K562 (cell line): ENCODE data around the gene CEACAM7. TPM values are rescaled to one million over a fixed set of nuclear protein-coding genes. Genes with fewer than 3 reads are reported as not detected.

Source experiments
- ATAC-seq: fragments of 200-7000 bp; cut with Tn5 transposase; 3 replicates; pipeline ENCODE4 v1.9.1; 2020; ENCODE audit warnings: moderate library complexity
- BruUV-seq: library from RNA; stranded (reverse); fragments of 400-500 nt; replicated peaks from 2 replicates; lab custom pipeline; 2021; lab: Mats Ljungman, UMichigan
- CTCF ChIA-PET: fragments of 300-600 bp; formaldehyde crosslinking; extraction: SDS; loops from one replicate; lab custom pipeline; 2021; ENCODE audit warnings: low intra/inter-chr PET ratio; lab: Yijun Ruan, JAX
- POLR2A ChIA-PET: fragments of 300-600, 350-650 bp; sonication (Branson Sonifier 250); formaldehyde crosslinking; extraction: SDS; loops from one replicate; lab custom pipeline; 2021; ENCODE audit warnings: antibody characterized with exemption, inconsistent platforms; lab: Yijun Ruan, JAX
- DNase-seq, 4 experiments: peaks; one replicate each; pipeline versions ENCODE4 v3.0.0 to v3.0.0-alpha.2; 2011 to 2018; ENCODE audit warnings: low spot score in 3 of 4, mixed read lengths in 3 of 4; ENCODE audit errors: extremely low read depth in 1 of 4
- FAIRE-seq: peaks from 2 replicates; lab custom pipeline; 2011; peaks lifted over from hg19 to GRCh38; lab: Jason Lieb, UNC
- H2AFZ ChIP-seq: 2 replicates; pipeline ENCODE4 v1.6.0; 2011; ENCODE audit warnings: low read depth, low read length, control low read depth, inconsistent platforms
- H3K27ac ChIP-seq: fragments of 200-600 bp; 3 replicates; pipeline ENCODE4 v1.8.0; 2011; ENCODE audit warnings: low read depth, mild to moderate bottlenecking, control low read depth, inconsistent platforms, low read length, moderate library complexity, mixed read lengths; ENCODE audit errors: extremely low read depth
- H3K27me3 ChIP-seq, 2 experiments: fragments of 300-600 bp in 1 of 2; 2 replicates in 1 of 2; 3 replicates in 1 of 2; pipeline versions ENCODE4 v1.6.0 to v1.8.0; 2011; ENCODE audit warnings: inconsistent platforms in 2 of 2, low read length in 2 of 2, mild to moderate bottlenecking in 1 of 2, mixed read lengths in 1 of 2, moderate library complexity in 1 of 2; ENCODE audit not compliant: control insufficient read depth in 2 of 2, insufficient read depth in 2 of 2
- H3K36me3 ChIP-seq: fragments of 300-600 bp; 3 replicates; pipeline ENCODE4 v1.8.0; 2011; ENCODE audit warnings: mild to moderate bottlenecking, low read length, inconsistent platforms; ENCODE audit not compliant: control insufficient read depth, insufficient read depth
- H3K4me1 ChIP-seq, 2 experiments: fragments of 200-600 bp in 1 of 2; replicated peaks in 1 of 2; 2 replicates in 1 of 2; 3 replicates in 1 of 2; pipeline versions ENCODE4 v1.5.1 to v1.8.0; 2011; ENCODE audit warnings: inconsistent platforms in 2 of 2, low read length in 2 of 2, mild to moderate bottlenecking in 1 of 2, mixed read lengths in 1 of 2, moderate library complexity in 1 of 2; ENCODE audit not compliant: control insufficient read depth in 2 of 2, insufficient read depth in 2 of 2
- H3K4me2 ChIP-seq: 2 replicates; pipeline ENCODE4 v1.6.1; 2011; ENCODE audit warnings: low read length, control low read depth, inconsistent platforms, mixed read lengths; ENCODE audit not compliant: insufficient read depth
- H3K4me3 ChIP-seq: fragments of 200-600 bp; sonication (generic), shearing (Covaris generic); 2 replicates; pipeline ENCODE4 v1.5.1; 2016; ENCODE audit warnings: control low read depth, inconsistent platforms
- H3K79me2 ChIP-seq: fragments of 200-600 bp; 3 replicates; pipeline ENCODE4 v1.8.0; 2011; ENCODE audit warnings: low read length, inconsistent platforms; ENCODE audit not compliant: control insufficient read depth, insufficient read depth
- H3K9ac ChIP-seq, 2 experiments: 2 replicates each; pipeline versions ENCODE4 v1.6.0 to v1.6.1; 2011; ENCODE audit warnings: low read depth in 2 of 2, low read length in 2 of 2, control low read depth in 1 of 2, inconsistent platforms in 1 of 2, mild to moderate bottlenecking in 1 of 2, mixed read lengths in 1 of 2; ENCODE audit not compliant: insufficient read depth in 1 of 2
- H3K9me1 ChIP-seq: one replicate; pipeline ENCODE4 v1.6.0; 2011; ENCODE audit warnings: inconsistent platforms, mild to moderate bottlenecking, low read length, moderate library complexity; ENCODE audit not compliant: control insufficient read depth, insufficient read depth
- H3K9me3 ChIP-seq: replicated peaks from 2 replicates; pipeline ENCODE4 v1.5.1; 2011; ENCODE audit warnings: low read depth, low read length, inconsistent platforms; ENCODE audit not compliant: control insufficient read depth, insufficient read depth
- H4K20me1 ChIP-seq: replicated peaks from 2 replicates; pipeline ENCODE4 v1.6.1; 2011; ENCODE audit warnings: low read length, inconsistent platforms, mixed read lengths; ENCODE audit not compliant: control insufficient read depth, insufficient read depth
- ADNP ChIP-seq: fragments of 200-800 bp; sonication (Bioruptor generic); IDR thresholded peaks from 2 replicates; pipeline ENCODE4 v1.6.1; 2016; ENCODE audit warnings: missing genetic modification characterization, missing compliant biosample characterization
- BRD9 ChIP-seq: fragments of 450-650 bp; IDR thresholded peaks from 2 replicates; pipeline ENCODE4 v1.6.1; 2018; ENCODE audit warnings: low read depth; ENCODE audit not compliant: partially characterized antibody
- CHD1 ChIP-seq: fragments of 200-600 bp; sonication (generic); IDR thresholded peaks from one replicate; pipeline ENCODE4 v1.6.1; 2012; ENCODE audit warnings: mild to moderate bottlenecking, moderate library complexity, low read length, inconsistent platforms
- DNMT1 ChIP-seq: fragments of 450-650 bp; IDR thresholded peaks from 2 replicates; pipeline ENCODE4 v1.6.1; 2016; ENCODE audit warnings: antibody characterized with exemption, mild to moderate bottlenecking
- FOS ChIP-seq: IDR thresholded peaks from 3 replicates; pipeline ENCODE4 v1.6.1; 2011; ENCODE audit not compliant: insufficient read length; ENCODE audit errors: extremely low read depth
- HLTF ChIP-seq: fragments of 450-650 bp; IDR thresholded peaks from 2 replicates; pipeline ENCODE4 v1.6.1; 2016
- JUN ChIP-seq, 2 experiments: sonication (generic) in 1 of 2; formaldehyde crosslinking in 1 of 2; IDR thresholded peaks; 2 replicates each; pipeline versions ENCODE4 v1.6.1 to v1.8.0; 2012 to 2022; ENCODE audit warnings: borderline replicate concordance in 2 of 2, mild to moderate bottlenecking in 2 of 2, improper control_type of control experiment in 1 of 2, low read depth in 1 of 2, low read length in 1 of 2, missing genetic modification reagents in 1 of 2
- MTA1 ChIP-seq: fragments of 450-650 bp; IDR thresholded peaks from 2 replicates; pipeline ENCODE4 v1.6.1; 2017; ENCODE audit warnings: borderline replicate concordance
- MYBL2 ChIP-seq, 2 experiments: fragments of 450-650 bp in 1 of 2; sonication (generic) in 1 of 2; formaldehyde crosslinking in 1 of 2; IDR thresholded peaks; 2 replicates each; pipeline versions ENCODE4 v1.6.1 to v1.8.1; 2017 to 2022; ENCODE audit warnings: borderline replicate concordance in 1 of 2, inconsistent platforms in 1 of 2, low read depth in 1 of 2, mild to moderate bottlenecking in 1 of 2, missing genetic modification reagents in 1 of 2, moderate library complexity in 1 of 2
- MYC ChIP-seq, 2 experiments: fragments of 250-450 bp in 1 of 2; sonication (Bioruptor Pico) in 1 of 2; IDR thresholded peaks; 2 replicates each; pipeline versions ENCODE4 v1.5.1 to v1.6.1; 2012 to 2021; ENCODE audit warnings: low read depth in 2 of 2, borderline replicate concordance in 1 of 2, improper control_type of control experiment in 1 of 2, low read length in 1 of 2, mild to moderate bottlenecking in 1 of 2, moderate library complexity in 1 of 2
- RFX7 ChIP-seq: fragments of 250-450 bp; sonication (Bioruptor Pico); IDR thresholded peaks from 2 replicates; pipeline ENCODE4 v1.5.1; 2021; ENCODE audit warnings: mild to moderate bottlenecking
- RUNX1 ChIP-seq: sonication (generic); IDR thresholded peaks from 2 replicates; pipeline ENCODE4 v1.6.1; 2016; ENCODE audit warnings: antibody characterized with exemption, low read depth
- U2AF2 ChIP-seq: fragments of 200-400 bp; formaldehyde crosslinking; optimal IDR thresholded peaks from 2 replicates; pipeline ENCODE3; 2017; ENCODE audit warnings: low read depth, mild to moderate bottlenecking, low read length
- WGBS: fragments of 100-300 bp; shearing (Covaris generic); methylation state at CpG from one replicate; pipeline ENCODE4 v1.1.6; 2016; ENCODE audit warnings: low coverage, mixed read lengths; ENCODE audit not compliant: insufficient coverage; ENCODE audit errors: missing lambda C conversion rate; 5-methylcytosine and 5-hydroxymethylcytosine counted together
- in situ Hi-C: fragments of 300-500 bp; cut with MboI; formaldehyde crosslinking; loops from 4 replicates; pipeline ENCODE4 v1.15.0; 2018; ENCODE audit warnings: inconsistent platforms, mixed read lengths
- intact Hi-C: fragments of 100-400 bp; cut with micrococcal nuclease; formaldehyde crosslinking; loops from 2 replicates; pipeline ENCODE4 v1.14.2; 2022
- polyA plus RNA-seq, 8 experiments: library from polyadenylated mRNA; depleted of rRNA in 4 of 8; stranded (reverse) in 5 of 8; unstranded in 3 of 8; fragments of >200 nt; fragmentation: Nextera tagmentation in 2 of 8; fragmentation: Illumina TruSeq in 1 of 8; extraction: Ambion mirVana in 2 of 8; extraction: Trizol in 1 of 8; gene quantifications; 2 replicates each; pipeline versions ENCODE4 v1.2.1 to v1.2.3, GENCODE V29; 2011 to 2014; ENCODE audit warnings: inconsistent platforms in 1 of 8, missing spikeins in 1 of 8
- total RNA-seq, 7 experiments: library from RNA; depleted of rRNA in 6 of 7; stranded (reverse); fragments of >200 nt in 6 of 7; fragmentation: Illumina TruSeq in 2 of 7; extraction: Trizol in 2 of 7; gene quantifications; 2 replicates each; pipeline versions ENCODE4 v1.2.1 to v1.2.3, GENCODE V29; 2011 to 2021; ENCODE audit warnings: low replicate concordance in 1 of 7
- TF ChIP-seq, protein P1 (sequence below): sonication (generic); formaldehyde crosslinking; IDR thresholded peaks from 2 replicates; pipeline ENCODE4 v1.5.0; 2020; ENCODE audit warnings: missing genetic modification reagents
- TF ChIP-seq, protein P2 (sequence below): sonication (generic); formaldehyde crosslinking; IDR thresholded peaks from 2 replicates; pipeline ENCODE4 v1.8.0; 2022; ENCODE audit warnings: mild to moderate bottlenecking, missing genetic modification reagents
- TF ChIP-seq, protein P3 (sequence below): IDR thresholded peaks from 2 replicates; pipeline ENCODE4 v1.6.1; 2011; ENCODE audit warnings: borderline replicate concordance, low read depth, mild to moderate bottlenecking, moderate library complexity, low read length; ENCODE audit not compliant: insufficient read depth, poor library complexity, severe bottlenecking

The CEACAM7 gene
- total and polyA plus RNA-seq, 9 of the 15 experiments (the other 6 are each of a cell fraction or from before 2014, with no cell fraction given): not detected

DNA sequence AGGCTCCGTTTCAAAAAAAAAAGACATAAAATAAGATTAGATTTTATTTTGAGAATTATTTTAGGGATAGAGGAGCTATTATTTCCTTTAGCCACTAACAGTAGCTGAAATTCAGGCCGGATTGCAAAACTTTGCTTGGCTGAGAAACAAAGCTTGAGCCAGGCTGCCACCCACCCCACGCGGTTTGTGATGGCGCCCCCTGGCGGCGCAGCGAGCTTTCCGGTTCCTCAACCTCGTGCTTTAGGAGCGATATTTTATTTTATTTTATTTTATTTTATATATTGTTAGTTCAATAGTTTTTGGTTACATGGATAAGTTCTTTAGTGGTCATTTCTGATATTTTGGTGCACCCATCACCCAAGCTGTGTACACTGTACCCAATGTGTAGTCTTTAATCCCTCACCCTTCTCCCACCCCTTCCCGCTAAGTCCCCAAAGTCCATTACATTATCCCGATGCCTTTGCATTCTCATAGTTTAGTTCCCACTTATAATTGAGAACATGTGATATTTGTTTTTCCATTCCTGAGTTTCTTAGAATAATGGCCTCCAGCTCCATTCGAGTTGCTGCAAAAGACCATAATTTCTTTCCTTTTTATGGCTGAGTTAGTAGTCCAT lies 41.4 kb downstream of the CEACAM7 start:
- POLR2A ChIA-PET: interaction anchor here (1.4 kb wide), 1 partner anchor 36 kb away, joined by 3 read pairs; no protein-coding TSS in a partner anchor
- TF ChIP-seq, protein P1, sequence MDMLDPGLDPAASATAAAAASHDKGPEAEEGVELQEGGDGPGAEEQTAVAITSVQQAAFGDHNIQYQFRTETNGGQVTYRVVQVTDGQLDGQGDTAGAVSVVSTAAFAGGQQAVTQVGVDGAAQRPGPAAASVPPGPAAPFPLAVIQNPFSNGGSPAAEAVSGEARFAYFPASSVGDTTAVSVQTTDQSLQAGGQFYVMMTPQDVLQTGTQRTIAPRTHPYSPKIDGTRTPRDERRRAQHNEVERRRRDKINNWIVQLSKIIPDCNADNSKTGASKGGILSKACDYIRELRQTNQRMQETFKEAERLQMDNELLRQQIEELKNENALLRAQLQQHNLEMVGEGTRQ (CRISPR knock-in tag): no peak
- TF ChIP-seq JUN (IDR thresholded peaks at IDR 0.05; ENCODE audit: borderline replicate concordance, low read depth, low read length) (no peak), JUN (CRISPR knock-in tag; IDR thresholded peaks at IDR 0.05; ENCODE audit: borderline replicate concordance) (no peak), RFX7 (no peak), FOS (no peak), CHD1 (no peak), HLTF (no peak), DNMT1 (no peak), U2AF2 (no peak), RUNX1 (no peak), MYBL2 (IDR thresholded peaks at IDR 0.05; ENCODE audit: low read depth) (no peak), MYBL2 (CRISPR knock-in tag; IDR thresholded peaks at IDR 0.05; ENCODE audit: borderline replicate concordance) (no peak), MYC (IDR thresholded peaks at IDR 0.05; ENCODE audit: low read depth, low read length) (peak; percentile 52; the same call in 1 of the 2 replicates), MYC (CRISPR knock-in tag; IDR thresholded peaks at IDR 0.05; ENCODE audit: borderline replicate concordance, low read depth) (no peak), BRD9 (no peak), ADNP (tag) (no peak), MTA1 (no peak)
- TF ChIP-seq, protein P2, sequence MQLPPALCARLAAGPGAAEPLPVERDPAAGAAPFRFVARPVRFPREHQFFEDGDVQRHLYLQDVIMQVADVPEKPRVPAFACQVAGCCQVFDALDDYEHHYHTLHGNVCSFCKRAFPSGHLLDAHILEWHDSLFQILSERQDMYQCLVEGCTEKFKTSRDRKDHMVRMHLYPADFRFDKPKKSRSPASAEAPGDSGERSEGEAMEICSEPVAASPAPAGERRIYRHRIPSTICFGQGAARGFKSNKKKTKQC: no peak
- TF ChIP-seq, protein P3, sequence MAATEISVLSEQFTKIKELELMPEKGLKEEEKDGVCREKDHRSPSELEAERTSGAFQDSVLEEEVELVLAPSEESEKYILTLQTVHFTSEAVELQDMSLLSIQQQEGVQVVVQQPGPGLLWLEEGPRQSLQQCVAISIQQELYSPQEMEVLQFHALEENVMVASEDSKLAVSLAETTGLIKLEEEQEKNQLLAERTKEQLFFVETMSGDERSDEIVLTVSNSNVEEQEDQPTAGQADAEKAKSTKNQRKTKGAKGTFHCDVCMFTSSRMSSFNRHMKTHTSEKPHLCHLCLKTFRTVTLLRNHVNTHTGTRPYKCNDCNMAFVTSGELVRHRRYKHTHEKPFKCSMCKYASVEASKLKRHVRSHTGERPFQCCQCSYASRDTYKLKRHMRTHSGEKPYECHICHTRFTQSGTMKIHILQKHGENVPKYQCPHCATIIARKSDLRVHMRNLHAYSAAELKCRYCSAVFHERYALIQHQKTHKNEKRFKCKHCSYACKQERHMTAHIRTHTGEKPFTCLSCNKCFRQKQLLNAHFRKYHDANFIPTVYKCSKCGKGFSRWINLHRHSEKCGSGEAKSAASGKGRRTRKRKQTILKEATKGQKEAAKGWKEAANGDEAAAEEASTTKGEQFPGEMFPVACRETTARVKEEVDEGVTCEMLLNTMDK: peak; percentile 82

More for the DNA sequence above, 41.4 kb downstream of the CEACAM7 start:
- no peaks in the 10 kb centered on the region for H3K9me3 ChIP-seq
- intact Hi-C loops (no loop called here), in situ Hi-C loops (no loop called here)
- 15% methylated on average over 14 of the region's 14 CpGs for WGBS
- no peak overlapping the region for H2AFZ ChIP-seq
- BruUV-seq: no TSS peak
- no peak overlapping the region for H3K4me3 ChIP-seq
- no peak overlapping the region for H3K4me2 ChIP-seq
- no peaks in the 10 kb centered on the region for H3K36me3 ChIP-seq
- CTCF ChIA-PET: no interaction called here
- no peaks in the 10 kb centered on the region for H3K79me2 ChIP-seq
- no peaks in the 10 kb centered on the region for H3K4me1 ChIP-seq
- DNase-seq (peak; percentile 37 to 60 (median 56)), FAIRE-seq (no peak), ATAC-seq (peak; percentile 74; the same call in 2 of the 3 replicates)
- no peak overlapping the region for H3K27ac ChIP-seq
- no peak overlapping the region for H3K9ac ChIP-seq
- H3K9me1 ChIP-seq: no peaks in the 10 kb centered on the region
- no peaks in the 10 kb centered on the region for H4K20me1 ChIP-seq
- H3K27me3 ChIP-seq: peaks cover 0 to 4% of the 10 kb centered on the region in 2 experiments; a peak in 1 of 5 replicates
